Natural killer cell treated with Interleukin-12 subunit alpha and Interleukin-12 subunit beta and Interleukin-15 and Interleukin-18, amount 100 ng/mL, for 72 hours (primary cell): ENCODE results near the gene PUSL1. TPM values are rescaled to one million over a fixed set of nuclear protein-coding genes. Genes with fewer than 3 reads are reported as not detected.

Experiments used
- ATAC-seq, 2 donors: fragments of 150-1000 bp; cut with Tn5 transposase in 1 of 2; sonication (Bioruptor Pico), chemical (Tn5 transposase) in 1 of 2; 2 replicates each; pipeline ENCODE4 v1.10.0; 2021
- DNase-seq: peaks from one replicate; pipeline ENCODE4 v3.0.0; 2022; ENCODE audit warnings: low spot score
- H3K27ac Mint-ChIP-seq, 2 donors: 1 replicate in 1 of 2; 2 replicates in 1 of 2; pipeline ENCODE4 v1.8.0; 2022; ENCODE audit warnings: mixed read lengths in 2 of 2, mild to moderate bottlenecking in 1 of 2, moderate library complexity in 1 of 2
- H3K27me3 Mint-ChIP-seq, 2 donors: 1 replicate in 1 of 2; 2 replicates in 1 of 2; pipeline ENCODE4 v1.8.0; 2022; ENCODE audit warnings: mixed read lengths in 2 of 2
- H3K36me3 Mint-ChIP-seq: one replicate; pipeline ENCODE4 v1.8.0; 2022; ENCODE audit warnings: mixed read lengths
- H3K4me1 Mint-ChIP-seq, 2 donors: 1 replicate in 1 of 2; 2 replicates in 1 of 2; pipeline ENCODE4 v1.8.0; 2022; ENCODE audit warnings: low read depth in 2 of 2, mixed read lengths in 2 of 2, mild to moderate bottlenecking in 1 of 2
- H3K4me3 Mint-ChIP-seq: one replicate; pipeline ENCODE4 v1.8.0; 2022; ENCODE audit warnings: mixed read lengths
- H3K9me3 Mint-ChIP-seq: 2 replicates; pipeline ENCODE4 v1.8.0; 2022; ENCODE audit warnings: mixed read lengths
- total RNA-seq, 2 donors: library from RNA; stranded (reverse); gene quantifications; one replicate each; pipeline ENCODE4 v1.2.3, GENCODE V29; 2022

The PUSL1 gene
- total RNA-seq, 2 donors from 2014 or later, result 19.2 to 39.0 TPM

DNA sequence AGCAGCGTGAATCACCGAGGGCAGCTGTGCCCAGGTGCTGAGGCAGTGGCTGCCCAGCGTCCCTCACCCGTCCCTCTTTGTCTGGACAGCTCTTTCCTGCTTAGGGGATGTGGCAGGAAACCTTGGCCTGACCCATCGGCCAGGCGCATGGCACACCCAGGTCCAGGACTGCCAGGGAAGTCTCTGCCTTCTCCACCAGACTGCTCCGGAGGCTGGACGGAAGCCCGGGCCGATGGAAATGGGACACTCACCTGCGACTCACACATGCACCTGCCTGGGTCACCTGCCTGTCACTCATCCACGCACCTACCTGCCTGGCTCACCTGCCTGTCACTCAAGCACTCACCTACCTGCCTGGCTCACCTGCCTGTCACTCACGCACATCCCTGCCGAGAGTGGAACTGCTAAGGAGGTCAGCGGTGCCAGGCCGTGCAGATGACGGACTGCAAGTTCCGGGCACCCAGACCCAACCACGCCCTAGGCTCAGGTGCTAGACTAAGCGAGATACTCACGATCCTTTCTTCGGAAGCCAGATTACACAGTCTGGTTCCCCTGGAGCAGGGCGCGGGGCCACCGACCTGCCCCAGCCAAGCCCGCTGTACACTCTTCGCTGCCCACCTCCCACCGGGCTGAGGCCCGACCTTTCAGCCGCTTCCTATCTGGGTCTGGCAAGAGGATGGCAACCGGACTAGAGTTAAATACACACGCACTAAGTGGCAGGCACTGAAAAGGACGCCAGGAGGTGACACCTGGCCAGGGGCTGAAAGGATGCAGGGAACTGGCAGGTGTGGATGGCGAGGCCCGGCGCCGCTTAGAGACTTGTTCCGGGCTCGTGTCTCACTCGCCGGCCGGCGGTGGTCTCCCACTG is 35.8 kb upstream of the PUSL1 start:
- no peak for ATAC-seq
- Mint-ChIP-seq H3K27ac (peak overlapping the region; percentile 26 to 61), H3K4me1 (peaks cover 28 to 31% of the 10 kb centered on the region in 2 donors), H3K9me3 (no peaks in the 10 kb centered on the region), H3K27me3 (no peaks in the 10 kb centered on the region), H3K4me3 (peak overlapping the region; percentile 86), H3K36me3 (no peaks in the 10 kb centered on the region)
- no peak for DNase-seq

DNA sequence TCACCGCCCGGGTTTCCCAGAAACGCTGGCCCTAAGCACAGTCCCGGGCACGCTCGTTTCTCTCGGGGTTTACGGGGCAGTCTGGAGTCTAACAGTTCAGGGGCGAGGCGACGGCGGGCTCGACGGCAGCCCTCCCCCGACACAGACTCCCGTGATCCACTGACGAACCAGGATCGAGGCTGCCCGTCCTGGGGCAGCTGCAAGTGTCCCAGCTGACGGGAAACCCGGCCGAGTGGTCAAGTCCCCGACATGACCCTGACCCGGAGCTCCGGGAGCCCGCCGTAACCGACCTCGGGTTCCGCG is 35.2 kb upstream of the PUSL1 start:
- no peaks in the 10 kb centered on the region for H3K36me3 Mint-ChIP-seq
- peak overlapping the region; percentile 26 to 61 for H3K27ac Mint-ChIP-seq
- DNase-seq (no peak), ATAC-seq (no peak)
- peaks cover 28 to 31% of the 10 kb centered on the region in 2 donors for H3K4me1 Mint-ChIP-seq
- peak overlapping the region; percentile 86 for H3K4me3 Mint-ChIP-seq
- no peaks in the 10 kb centered on the region for H3K9me3 Mint-ChIP-seq
- no peaks in the 10 kb centered on the region for H3K27me3 Mint-ChIP-seq

DNA sequence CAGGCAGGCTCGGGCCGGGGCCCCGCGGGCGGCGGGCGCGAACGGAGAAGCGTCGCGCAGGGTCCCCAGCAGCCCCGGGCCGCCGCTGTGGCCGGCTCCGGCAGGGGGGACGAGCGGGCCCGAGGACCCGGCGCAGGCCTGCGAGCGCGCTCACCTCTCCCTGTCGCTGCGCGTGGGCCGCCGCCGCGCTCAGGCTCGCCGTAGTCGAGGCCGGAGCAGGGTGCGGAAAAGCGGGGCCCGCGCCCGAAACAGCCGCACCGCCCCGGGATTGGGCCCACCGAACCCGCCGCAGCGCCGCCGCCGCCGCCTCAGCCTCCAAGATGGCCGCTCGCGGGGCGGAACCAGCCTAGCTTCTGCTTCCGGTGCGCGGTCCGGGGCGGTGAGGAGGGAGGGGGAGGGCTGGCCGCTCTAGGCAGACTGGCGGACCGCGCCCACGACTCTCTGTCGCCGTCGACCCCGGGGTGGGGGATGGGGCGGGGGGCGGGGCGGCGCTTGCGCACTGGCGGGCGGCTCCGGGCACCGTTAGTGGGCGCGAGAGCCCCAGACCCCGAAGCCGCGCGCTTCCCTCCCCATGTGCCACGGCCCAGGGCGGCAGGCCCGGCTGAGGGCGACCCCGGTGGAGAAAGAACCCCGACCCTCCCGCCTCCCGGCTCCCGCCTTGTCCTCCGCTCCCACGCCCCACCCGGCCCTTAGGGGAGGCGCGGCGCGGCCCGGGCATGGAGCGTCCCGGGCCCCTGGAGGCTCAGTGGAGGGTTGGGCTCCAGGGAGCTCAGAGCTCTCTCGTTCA is 34.7 kb upstream of the PUSL1 start, which contains the start of gene UBE2J2:
Gene UBE2J2 (minus strand): TSS at position 343 of the 787 bp plus-strand sequence. CDS start 5,862 bp downstream, outside the sequence.
- peak; percentile 97 to 99 for ATAC-seq
- Mint-ChIP-seq H3K27me3 (no peaks in the 10 kb centered on the region), H3K27ac (peak within 1 kb of the TSS; percentile 26 to 61), H3K4me3 (peak within 1 kb of the TSS; percentile 86), H3K4me1 (peaks cover 28 to 31% of the 10 kb centered on the region in 2 donors), H3K9me3 (no peaks in the 10 kb centered on the region), H3K36me3 (no peaks in the 10 kb centered on the region)
- peak; percentile 94 for DNase-seq

DNA sequence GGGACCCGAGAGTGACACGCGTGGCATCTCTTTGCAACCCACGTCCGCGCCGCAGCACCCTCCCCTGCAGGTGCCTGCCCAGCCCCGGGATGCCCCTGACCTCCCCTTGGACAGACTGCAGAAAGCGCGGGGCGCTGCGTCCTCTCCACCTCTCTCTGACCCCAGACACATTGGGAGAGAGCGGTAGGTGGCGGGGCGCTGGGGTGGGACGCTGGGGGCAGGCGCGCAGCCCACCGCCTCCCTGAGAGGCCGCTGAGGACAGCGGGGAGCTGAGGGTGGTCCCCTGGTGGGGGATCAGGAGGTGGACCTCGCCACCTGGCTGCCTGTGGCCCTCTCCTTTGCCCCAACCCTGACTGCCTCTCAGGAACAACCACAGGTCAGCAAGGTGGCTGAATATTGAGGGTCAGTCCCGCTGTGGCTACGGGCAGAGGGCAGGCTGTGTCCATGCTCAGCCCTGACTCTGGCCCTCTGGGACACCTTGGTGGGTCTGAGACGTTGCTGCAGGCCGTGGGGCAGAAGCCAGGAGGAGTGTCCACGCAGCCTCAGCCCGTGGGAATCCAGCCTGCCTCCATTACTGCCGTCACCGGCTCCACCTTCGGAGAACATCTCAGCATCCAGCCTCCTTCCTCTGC is 34.0 kb upstream of the PUSL1 start:
- H3K27ac Mint-ChIP-seq, result no peak overlapping the region
- peak overlapping the region; percentile 59 for H3K4me3 Mint-ChIP-seq
- no peaks in the 10 kb centered on the region for H3K27me3 Mint-ChIP-seq
- ATAC-seq, result no peak
- H3K4me1 Mint-ChIP-seq, result peaks cover 28 to 31% of the 10 kb centered on the region in 2 donors
- no peaks in the 10 kb centered on the region for H3K9me3 Mint-ChIP-seq
- H3K36me3 Mint-ChIP-seq, result no peaks in the 10 kb centered on the region
- no peak for DNase-seq

DNA sequence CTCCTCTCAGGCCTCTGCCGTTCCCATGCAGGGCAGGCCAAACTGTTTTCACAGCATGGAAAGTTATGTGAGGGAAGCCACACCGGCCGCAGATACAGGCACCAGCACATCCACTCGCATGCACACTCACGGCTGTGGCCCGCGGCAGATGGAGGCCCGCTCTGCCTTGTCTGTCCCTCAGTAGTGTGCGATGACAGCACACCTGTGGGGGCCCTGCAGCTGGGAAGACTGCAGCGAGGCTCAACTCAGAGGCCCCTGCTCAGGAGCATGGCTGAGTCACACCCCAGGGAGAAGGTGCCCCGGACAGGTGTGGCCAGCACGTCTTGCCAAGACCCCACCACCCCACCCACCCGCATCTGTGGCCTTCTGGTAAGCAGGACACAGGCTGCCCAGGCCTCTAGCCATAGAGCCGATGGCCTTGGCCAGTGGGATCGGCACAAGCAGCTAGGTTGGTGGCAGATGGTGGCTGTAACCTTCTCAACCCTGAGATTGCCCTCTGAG is 33.4 kb upstream of the PUSL1 start:
- no peaks in the 10 kb centered on the region for H3K9me3 Mint-ChIP-seq
- no peaks in the 10 kb centered on the region for H3K27me3 Mint-ChIP-seq
- ATAC-seq (no peak), DNase-seq (no peak)
- no peaks in the 10 kb centered on the region for H3K36me3 Mint-ChIP-seq
- H3K4me1 Mint-ChIP-seq, result peaks cover 24 to 28% of the 10 kb centered on the region in 2 donors
- peak overlapping the region; percentile 59 for H3K4me3 Mint-ChIP-seq
- no peak overlapping the region for H3K27ac Mint-ChIP-seq

DNA sequence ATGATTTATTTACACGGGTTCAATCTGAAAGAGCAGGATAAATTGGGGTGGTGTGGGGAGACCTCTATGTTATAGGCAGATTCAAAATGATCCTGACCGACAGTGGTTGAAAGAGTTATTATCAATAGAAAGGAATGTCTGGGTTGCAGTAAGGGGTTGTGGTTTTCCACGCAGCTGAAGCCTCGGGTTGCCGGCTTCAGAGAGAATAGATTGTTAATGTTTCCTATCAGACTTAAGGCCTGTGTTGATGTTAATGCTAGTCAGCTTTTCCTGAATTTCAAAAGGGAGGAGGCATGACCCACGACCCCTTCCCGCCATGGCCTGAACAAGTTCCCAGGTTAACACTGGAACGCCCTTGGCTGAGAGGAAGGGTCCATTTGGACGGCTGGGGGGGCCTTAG is 32.6 kb upstream of the PUSL1 start:
- peaks cover 15 to 19% of the 10 kb centered on the region in 2 donors for H3K4me1 Mint-ChIP-seq
- no peak for DNase-seq
- H3K27ac Mint-ChIP-seq, result no peak overlapping the region
- ATAC-seq, result no peak
- H3K9me3 Mint-ChIP-seq, result no peaks in the 10 kb centered on the region
- no peaks in the 10 kb centered on the region for H3K36me3 Mint-ChIP-seq
- peak overlapping the region; percentile 6 for H3K4me3 Mint-ChIP-seq
- no peaks in the 10 kb centered on the region for H3K27me3 Mint-ChIP-seq

DNA sequence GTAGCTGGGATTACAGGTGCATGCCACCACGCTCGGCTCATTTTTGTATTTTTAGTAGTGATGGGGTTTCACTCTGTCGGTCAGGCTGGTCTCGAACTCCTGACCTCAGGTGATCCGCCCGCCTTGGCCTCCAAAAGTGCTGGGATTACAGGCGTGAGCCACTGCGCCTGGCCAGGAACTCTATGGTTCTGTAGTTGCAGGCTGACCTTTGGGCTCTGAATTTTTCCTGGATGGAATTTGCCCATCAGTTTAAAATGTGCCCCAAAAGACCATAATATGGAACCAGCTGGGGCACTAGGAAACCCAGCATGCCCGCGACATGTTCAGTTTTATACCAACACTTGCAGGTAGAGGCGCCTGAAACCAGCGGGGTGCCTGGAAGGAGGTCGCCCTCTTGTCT is 29.8 kb upstream of the PUSL1 start:
- no peaks in the 10 kb centered on the region for H3K9me3 Mint-ChIP-seq
- no peak for ATAC-seq
- H3K27ac Mint-ChIP-seq, result no peak overlapping the region
- H3K27me3 Mint-ChIP-seq, result no peaks in the 10 kb centered on the region
- DNase-seq, result no peak
- H3K4me1 Mint-ChIP-seq, result peaks cover 0 to 6% of the 10 kb centered on the region in 2 donors
- H3K4me3 Mint-ChIP-seq, result no peak overlapping the region
- no peaks in the 10 kb centered on the region for H3K36me3 Mint-ChIP-seq

DNA sequence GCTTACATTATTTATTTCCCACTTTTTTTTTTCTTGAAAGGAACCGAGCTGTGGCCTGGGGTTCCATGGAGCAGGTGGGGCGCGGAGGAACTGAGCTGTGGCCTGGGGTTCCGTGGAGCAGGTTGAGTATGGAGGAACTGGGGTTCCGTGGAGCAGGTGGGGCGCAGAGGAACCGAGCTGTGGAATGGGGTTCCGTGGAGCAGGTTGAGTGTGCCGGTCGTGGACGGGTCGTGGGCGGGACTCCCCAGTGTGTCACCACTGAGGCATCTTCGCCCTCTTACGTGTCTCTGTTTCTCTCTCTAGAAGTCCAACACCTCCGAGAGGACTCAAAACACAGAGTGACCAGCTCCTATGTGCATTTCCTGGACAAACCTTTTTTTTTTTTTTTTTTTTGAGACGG is 29.4 kb upstream of the PUSL1 start:
- DNase-seq (no peak), ATAC-seq (no peak)
- H3K27ac Mint-ChIP-seq, result no peak overlapping the region
- H3K36me3 Mint-ChIP-seq, result no peaks in the 10 kb centered on the region
- no peak overlapping the region for H3K4me3 Mint-ChIP-seq
- H3K4me1 Mint-ChIP-seq, result peaks cover 0 to 6% of the 10 kb centered on the region in 2 donors
- H3K27me3 Mint-ChIP-seq, result no peaks in the 10 kb centered on the region
- H3K9me3 Mint-ChIP-seq, result no peaks in the 10 kb centered on the region

DNA sequence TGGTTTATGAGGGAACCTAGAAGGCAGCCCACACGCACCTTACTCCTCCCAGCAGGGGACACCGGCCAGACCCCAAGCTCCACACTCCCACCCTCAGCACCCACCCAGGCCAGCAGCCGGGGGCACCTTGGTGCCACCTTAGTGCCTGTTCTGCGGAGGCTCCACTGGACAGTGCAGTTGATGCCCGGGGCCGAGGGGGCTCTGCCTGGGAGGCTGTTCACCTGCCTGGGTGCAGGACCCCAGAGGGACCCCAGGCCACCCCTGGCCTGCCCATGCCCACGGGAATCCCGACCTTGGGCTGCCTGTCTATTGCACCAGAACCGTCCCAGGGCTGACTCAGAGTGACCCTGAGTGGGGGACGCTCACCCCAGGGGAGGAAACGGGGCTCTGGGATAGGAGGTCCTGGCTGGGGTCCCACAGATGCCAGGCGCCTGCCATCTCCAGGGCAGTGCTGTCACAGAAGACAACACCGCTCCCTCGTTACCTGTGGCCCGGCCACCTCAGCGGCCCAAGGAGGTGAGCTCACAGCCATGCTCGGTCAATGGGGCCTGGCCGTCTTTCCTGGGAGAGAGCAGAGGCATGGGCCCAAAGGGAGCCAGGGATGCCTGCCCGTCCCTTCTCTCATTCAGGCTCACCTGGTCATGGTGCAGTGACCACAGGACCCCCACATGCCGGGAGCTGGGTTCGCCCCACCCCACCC is 27.5 kb upstream of the PUSL1 start:
- no peak for DNase-seq
- Mint-ChIP-seq H3K4me1 (peaks cover 0 to 6% of the 10 kb centered on the region in 2 donors), H3K36me3 (no peaks in the 10 kb centered on the region), H3K27ac (no peak overlapping the region), H3K4me3 (no peak overlapping the region), H3K9me3 (no peaks in the 10 kb centered on the region), H3K27me3 (no peaks in the 10 kb centered on the region)
- peak in 1 of 2 donors; percentile 5 for ATAC-seq

DNA sequence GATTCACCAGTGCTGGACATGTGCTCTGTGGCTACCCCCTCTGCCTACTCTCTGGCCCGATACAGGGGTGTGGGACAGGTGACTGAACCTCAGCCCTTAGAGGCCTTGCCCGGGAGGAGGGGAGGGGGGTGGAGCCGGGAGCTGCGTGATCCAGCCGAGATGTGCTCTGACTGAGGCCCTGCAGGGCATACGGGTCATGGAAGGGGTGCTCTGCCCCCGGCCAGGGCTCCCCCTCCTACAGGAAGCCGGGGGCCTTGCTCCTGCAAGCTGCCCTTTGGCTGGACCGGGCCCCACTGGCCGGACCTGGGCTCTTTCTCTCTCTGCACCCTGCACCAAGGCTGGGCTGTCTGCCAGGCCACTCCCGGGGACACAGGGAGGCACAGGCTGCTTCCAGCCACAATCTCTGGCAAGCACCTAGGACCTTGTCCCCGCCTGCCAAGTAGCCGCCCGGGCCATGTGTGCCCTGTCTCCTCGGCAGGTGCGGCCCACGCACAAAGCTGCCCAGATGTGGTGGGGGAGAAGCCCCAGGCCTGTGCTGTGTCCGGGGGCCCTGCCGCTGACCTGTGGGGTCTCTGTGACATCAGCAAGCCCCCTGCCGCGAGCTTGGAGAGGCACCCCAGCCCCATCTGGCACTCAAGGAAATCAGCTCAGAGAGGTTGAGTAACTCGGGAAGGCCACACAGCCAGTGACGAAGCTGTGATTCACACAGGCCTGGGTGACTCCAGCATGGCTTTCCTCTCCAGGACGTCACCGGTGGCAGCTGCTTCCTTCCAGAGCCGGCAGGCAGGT is 26.7 kb upstream of the PUSL1 start:
- Mint-ChIP-seq H3K36me3 (no peaks in the 10 kb centered on the region), H3K27ac (no peak overlapping the region), H3K9me3 (no peaks in the 10 kb centered on the region), H3K27me3 (no peaks in the 10 kb centered on the region), H3K4me3 (no peak overlapping the region), H3K4me1 (peaks cover 0 to 6% of the 10 kb centered on the region in 2 donors)
- ATAC-seq (peak in 1 of 2 donors; percentile 2), DNase-seq (no peak)

DNA sequence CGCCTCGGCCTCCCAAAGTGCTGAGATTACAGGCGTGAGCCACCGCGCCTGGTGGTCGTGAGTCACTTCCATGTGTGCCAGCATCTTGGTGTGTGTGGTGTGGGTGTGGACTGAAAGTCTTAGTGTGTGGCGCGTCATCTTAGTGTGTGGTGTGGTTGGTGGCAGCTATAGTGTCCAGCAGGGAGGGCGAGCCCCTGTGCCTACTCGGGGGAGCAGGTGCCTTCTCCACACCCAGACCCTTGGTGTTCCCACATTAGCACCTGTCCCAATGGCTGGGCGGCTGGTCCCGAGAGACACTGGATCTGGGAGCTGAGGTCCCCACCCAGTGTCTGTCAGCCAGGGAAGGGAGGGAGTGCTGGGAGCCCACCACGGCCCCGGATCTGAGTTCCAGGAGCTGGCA is 25.4 kb upstream of the PUSL1 start:
- ATAC-seq (peak; percentile 50 to 56), DNase-seq (no peak)
- Mint-ChIP-seq H3K36me3 (no peaks in the 10 kb centered on the region), H3K4me3 (no peak overlapping the region), H3K27me3 (no peaks in the 10 kb centered on the region), H3K4me1 (peaks cover 0 to 6% of the 10 kb centered on the region in 2 donors), H3K9me3 (no peaks in the 10 kb centered on the region), H3K27ac (no peak overlapping the region)

DNA sequence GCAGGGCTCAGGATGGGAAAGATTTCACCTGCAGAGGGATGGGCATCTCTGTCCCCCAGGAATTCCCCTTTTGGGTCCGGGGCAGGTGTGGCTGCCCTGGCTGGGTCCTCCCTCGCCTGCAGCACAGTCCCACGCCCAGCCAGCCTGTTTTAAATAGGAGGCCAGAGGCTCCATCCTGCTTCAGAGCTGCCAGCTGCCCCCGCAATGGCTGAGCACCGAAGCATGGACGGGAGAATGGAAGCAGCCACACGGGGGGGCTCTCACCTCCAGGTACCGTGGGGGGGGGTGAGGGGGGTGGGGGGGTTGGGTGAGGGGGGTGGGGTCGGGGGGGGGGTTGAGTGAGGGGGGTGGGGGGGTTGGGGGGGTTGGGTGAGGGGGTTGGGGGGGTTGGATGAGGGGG is 24.6 kb upstream of the PUSL1 start:
- no peak overlapping the region for H3K27ac Mint-ChIP-seq
- no peak for ATAC-seq
- no peaks in the 10 kb centered on the region for H3K9me3 Mint-ChIP-seq
- no peaks in the 10 kb centered on the region for H3K27me3 Mint-ChIP-seq
- DNase-seq, result no peak
- H3K4me3 Mint-ChIP-seq, result no peak overlapping the region
- no peaks in the 10 kb centered on the region for H3K36me3 Mint-ChIP-seq
- H3K4me1 Mint-ChIP-seq, result peaks cover 0 to 6% of the 10 kb centered on the region in 2 donors
